ENCODE data around the gene CCDC85B.
"Not testable (repeated sequence)": the region's sequence is repeated elsewhere in the genome, so short reads cannot be mapped to it uniquely, and the experiment has no call there.

Gene CCDC85B
- 10.4 to 49.8 (median 22.7) reads per million in 4 donors for total RNA-seq

GRCh38 chr11:65890324-65891218 lies at the start of gene CCDC85B:
CCDC85B (plus strand) TSS chr11:65890673; CDS start chr11:65890784, 111 bp downstream.
- peak; percentile 96 to 99 (median 98) for DNase-seq

GRCh38 chr11:65842144-65842543 lies 48.3 kb upstream of the CCDC85B start:
- DNase-seq, result no peak

GRCh38 chr11:65843811-65844210 lies 46.7 kb upstream of the CCDC85B start:
- no peak for DNase-seq

- DNase-seq, result no peak
Measured at GRCh38 chr11:65844231-65844872, 46.1 kb upstream of the CCDC85B start.

- DNase-seq, result no peak
Measured at GRCh38 chr11:65847746-65848145, 42.7 kb upstream of the CCDC85B start.

GRCh38 chr11:65848693-65849092 lies 41.8 kb upstream of the CCDC85B start:
- not testable (repeated sequence) for DNase-seq

GRCh38 chr11:65849366-65849765 lies 41.1 kb upstream of the CCDC85B start:
- DNase-seq, result no peak

- DNase-seq, result no peak
Measured at GRCh38 chr11:65849771-65850216, 40.7 kb upstream of the CCDC85B start.

GRCh38 chr11:65850217-65851082 lies 40.0 kb upstream of the CCDC85B start:
- peak in 1 of 5 donors; percentile 12 for DNase-seq

- DNase-seq, result peak in 1 of 5 donors; percentile 23
Measured at GRCh38 chr11:65851083-65851579, 39.3 kb upstream of the CCDC85B start.

- no peak for DNase-seq
Measured at GRCh38 chr11:65851811-65852507, 38.5 kb upstream of the CCDC85B start.

- no peak for DNase-seq
Measured at GRCh38 chr11:65852508-65853245, 37.8 kb upstream of the CCDC85B start.

GRCh38 chr11:65853246-65853979 lies 37.1 kb upstream of the CCDC85B start:
- DNase-seq, result no peak

- no peak for DNase-seq
Measured at GRCh38 chr11:65854161-65854592, 36.3 kb upstream of the CCDC85B start.

- no peak for DNase-seq
Measured at GRCh38 chr11:65854852-65855837, 35.3 kb upstream of the CCDC85B start.

- DNase-seq, result no peak
Measured at GRCh38 chr11:65855927-65856363, 34.5 kb upstream of the CCDC85B start.

- DNase-seq, result peak; percentile 73 to 88 (median 80)
Measured at GRCh38 chr11:65856689-65857499, 33.6 kb upstream of the CCDC85B start.

GRCh38 chr11:65857500-65857852 lies 33.0 kb upstream of the CCDC85B start:
- DNase-seq, result peak; percentile 41 to 73 (median 60)

Data from T-helper 1 cell (primary cell).